H1 (cell line): ENCODE measurements around the gene NFIA. TPM values are rescaled to one million over a fixed set of nuclear protein-coding genes. Genes with fewer than 3 reads are reported as not detected.
A peak's percentile ranks its signal among the peaks of the same experiment; 100 is the strongest.

Experiments used
- CTCF ChIA-PET: fragments of 300-600 bp; sonication (Branson Sonifier 250); formaldehyde crosslinking; loops from one replicate; lab custom pipeline; 2021; ENCODE audit not compliant: partially characterized antibody; lab: Charles Lee
- POLR2A ChIA-PET: fragments of 300-600 bp; sonication (Branson Sonifier 250); formaldehyde crosslinking; loops from one replicate; lab custom pipeline; 2021; ENCODE audit warnings: inconsistent platforms; ENCODE audit not compliant: partially characterized antibody; lab: Charles Lee
- DNase-seq, 2 experiments: peaks; one replicate each; pipeline versions ENCODE4 v3.0.0 to v3.0.0-alpha.2; 2010 to 2022; ENCODE audit warnings: low spot score in 2 of 2, low read depth in 1 of 2, mixed read lengths in 1 of 2
- FAIRE-seq: peaks from 2 replicates; lab custom pipeline; 2011; peaks lifted over from hg19 to GRCh38; lab: Jason Lieb, UNC
- H2AFZ ChIP-seq: 2 replicates; pipeline ENCODE4 v1.8.1; 2012; ENCODE audit warnings: low read length, inconsistent platforms
- H2AK5ac ChIP-seq: 2 replicates; pipeline ENCODE4 v1.6.1; 2013; ENCODE audit warnings: low read depth, low read length
- H2BK120ac ChIP-seq: replicated peaks from 2 replicates; pipeline ENCODE3; 2013; ENCODE audit warnings: low read depth, low read length, inconsistent platforms
- H2BK12ac ChIP-seq: 2 replicates; pipeline ENCODE4 v1.6.1; 2013; ENCODE audit warnings: low read depth, low read length
- H2BK15ac ChIP-seq: 2 replicates; pipeline ENCODE4 v1.6.1; 2013; ENCODE audit warnings: low read length
- H2BK20ac ChIP-seq: 2 replicates; pipeline ENCODE4 v1.6.1; 2013; ENCODE audit warnings: low read length
- H2BK5ac ChIP-seq: 2 replicates; pipeline ENCODE4 v1.6.1; 2013; ENCODE audit warnings: low read depth, low read length
- H3K14ac ChIP-seq: 2 replicates; pipeline ENCODE4 v1.6.1; 2013; ENCODE audit warnings: inconsistent platforms; ENCODE audit not compliant: insufficient read length
- H3K18ac ChIP-seq: 2 replicates; pipeline ENCODE4 v1.6.1; 2013; ENCODE audit warnings: low read length; ENCODE audit errors: extremely low read depth
- H3K23ac ChIP-seq: 2 replicates; pipeline ENCODE4 v1.6.1; 2013; ENCODE audit warnings: inconsistent platforms; ENCODE audit not compliant: insufficient read length
- H3K23me2 ChIP-seq: 2 replicates; pipeline ENCODE4 v1.6.1; 2013; ENCODE audit warnings: low read depth, low read length
- H3K27ac ChIP-seq: 2 replicates; pipeline ENCODE4 v1.6.1; 2011; ENCODE audit warnings: low read depth, low read length, inconsistent platforms
- H3K27me3 ChIP-seq, 4 experiments: replicated peaks in 1 of 4; 1 replicate in 1 of 4; 2 replicates in 3 of 4; pipeline versions ENCODE4 v1.6.1 to v1.8.1; 2011 to 2013; ENCODE audit warnings: low read length in 3 of 4, mild to moderate bottlenecking in 3 of 4, inconsistent platforms in 2 of 4, mixed read lengths in 2 of 4, moderate library complexity in 1 of 4; ENCODE audit not compliant: control insufficient read depth in 3 of 4, insufficient read depth in 3 of 4; ENCODE audit errors: extremely low read depth in 1 of 4
- H3K36me3 ChIP-seq, 4 experiments: 2 replicates each; pipeline versions ENCODE4 v1.6.1 to v1.8.1; 2011 to 2013; ENCODE audit warnings: mild to moderate bottlenecking in 4 of 4, low read length in 3 of 4, moderate library complexity in 2 of 4, control low read depth in 1 of 4, inconsistent platforms in 1 of 4; ENCODE audit not compliant: insufficient read depth in 4 of 4, control insufficient read depth in 2 of 4
- H3K4ac ChIP-seq: replicated peaks from 2 replicates; pipeline ENCODE3; 2013; ENCODE audit warnings: low read length, low read depth, mixed read lengths, inconsistent platforms; ENCODE audit not compliant: insufficient read length
- H3K4me1 ChIP-seq, 4 experiments: replicated peaks in 1 of 4; 1 replicate in 1 of 4; 2 replicates in 3 of 4; pipeline versions ENCODE4 v1.6.1 to v1.8.1; 2011 to 2013; ENCODE audit warnings: low read length in 3 of 4, inconsistent platforms in 2 of 4, mixed read lengths in 1 of 4; ENCODE audit not compliant: insufficient read depth in 4 of 4, control insufficient read depth in 3 of 4
- H3K4me2 ChIP-seq, 2 experiments: 2 replicates each; pipeline versions ENCODE4 v1.6.1 to v1.8.1; 2011 to 2013; ENCODE audit warnings: low read depth in 2 of 2, low read length in 2 of 2, control low read depth in 1 of 2, inconsistent platforms in 1 of 2, mild to moderate bottlenecking in 1 of 2; ENCODE audit not compliant: insufficient read depth in 1 of 2
- H3K4me3 ChIP-seq, 4 experiments: fragments of 200-600, 300-600 bp in 1 of 4; sonication (generic), shearing (Covaris generic), sonication (Bioruptor Twin) in 1 of 4; 2 replicates each; pipeline versions ENCODE4 v1.5.1 to v1.8.1; 2011 to 2016; ENCODE audit warnings: low read length in 4 of 4, low read depth in 3 of 4, control low read depth in 2 of 4, inconsistent platforms in 2 of 4, mild to moderate bottlenecking in 2 of 4, mixed read lengths in 1 of 4, moderate library complexity in 1 of 4; ENCODE audit not compliant: insufficient read depth in 2 of 4; ENCODE audit errors: extremely low read depth in 1 of 4
- H3K56ac ChIP-seq: replicated peaks from 2 replicates; pipeline ENCODE3; 2013; ENCODE audit warnings: low read depth, mild to moderate bottlenecking, mixed read lengths, low read length, inconsistent platforms; ENCODE audit not compliant: insufficient read length
- H3K79me1 ChIP-seq: 2 replicates; pipeline ENCODE4 v1.6.1; 2013; ENCODE audit warnings: low read depth, low read length, control low read depth
- H3K79me2 ChIP-seq, 2 experiments: 2 replicates each; pipeline versions ENCODE4 v1.6.1 to v1.8.1; 2012 to 2013; ENCODE audit warnings: low read length in 2 of 2, mild to moderate bottlenecking in 2 of 2, inconsistent platforms in 1 of 2; ENCODE audit not compliant: insufficient read depth in 2 of 2, control insufficient read depth in 1 of 2
- H3K9ac ChIP-seq, 4 experiments: replicated peaks in 1 of 4; 1 replicate in 1 of 4; 2 replicates in 3 of 4; pipeline versions ENCODE4 v1.6.1 to v1.8.1; 2011 to 2013; ENCODE audit warnings: low read depth in 3 of 4, low read length in 3 of 4, control low read depth in 2 of 4, mild to moderate bottlenecking in 2 of 4, moderate library complexity in 2 of 4, inconsistent platforms in 1 of 4; ENCODE audit errors: extremely low read depth in 1 of 4
- H3K9me3 ChIP-seq, 2 experiments: 2 replicates each; pipeline versions ENCODE4 v1.6.1 to v1.8.1; 2012 to 2013; ENCODE audit warnings: mild to moderate bottlenecking in 2 of 2, moderate library complexity in 2 of 2, control low read depth in 1 of 2, inconsistent platforms in 1 of 2, low read depth in 1 of 2, low read length in 1 of 2, mixed read lengths in 1 of 2; ENCODE audit not compliant: insufficient read depth in 2 of 2
- H4K20me1 ChIP-seq, 2 experiments: replicated peaks in 1 of 2; 2 replicates each; pipeline versions ENCODE3 to v1.8.1; 2011 to 2013; ENCODE audit warnings: inconsistent platforms in 2 of 2, low read length in 2 of 2, mild to moderate bottlenecking in 1 of 2; ENCODE audit not compliant: insufficient read depth in 2 of 2, control insufficient read depth in 1 of 2
- H4K5ac ChIP-seq: 2 replicates; pipeline ENCODE4 v1.6.1; 2013; ENCODE audit warnings: low read length, low read depth, mixed read lengths, inconsistent platforms; ENCODE audit not compliant: insufficient read length
- H4K8ac ChIP-seq: 2 replicates; pipeline ENCODE4 v1.8.0; 2013; ENCODE audit warnings: mild to moderate bottlenecking, moderate library complexity, low read length, inconsistent platforms; ENCODE audit not compliant: insufficient read depth; ENCODE audit errors: extremely low read depth
- H4K91ac ChIP-seq: replicated peaks from 2 replicates; pipeline ENCODE3; 2013; ENCODE audit warnings: low read length, mixed read lengths, inconsistent platforms; ENCODE audit not compliant: insufficient read length
- CHD1 ChIP-seq: IDR thresholded peaks from 2 replicates; pipeline ENCODE4 v1.6.1; 2012; ENCODE audit warnings: low read depth, low read length, improper control_type of control experiment
- EGR1 ChIP-seq: IDR thresholded peaks from 2 replicates; pipeline ENCODE4 v1.6.1; 2011; ENCODE audit warnings: low read depth, low read length, borderline replicate concordance
- YY1 ChIP-seq: IDR thresholded peaks from 2 replicates; pipeline ENCODE4 v1.6.1; 2011; ENCODE audit warnings: low read depth, mild to moderate bottlenecking, low read length
- WGBS, 2 experiments: shearing (Covaris generic) in 1 of 2; methylation state at CpG; one replicate each; pipeline versions ENCODE4 v1.1.6 to v1.1.7; 2013 to 2015; ENCODE audit warnings: low lambda C conversion rate in 2 of 2, mixed read lengths in 2 of 2, inconsistent platforms in 1 of 2, low coverage in 1 of 2, missing lambda C conversion rate in 1 of 2; ENCODE audit not compliant: insufficient replicate concordance in 2 of 2, insufficient coverage in 1 of 2, insufficient read length in 1 of 2; ENCODE audit errors: extremely low coverage in 1 of 2, missing lambda C conversion rate in 1 of 2; 5-methylcytosine and 5-hydroxymethylcytosine counted together
- polyA plus RNA-seq, 7 experiments: library from polyadenylated mRNA; depleted of rRNA in 3 of 7; stranded (reverse) in 5 of 7; unstranded in 2 of 7; fragments of >200 nt in 5 of 7; fragments of 200-250 nt in 2 of 7; gene quantifications; 1 replicate in 5 of 7; 2 replicates in 1 of 7; 4 replicates in 1 of 7; pipeline versions ENCODE4 v1.2.1 to v1.2.3, GENCODE V29; 2011 to 2013; ENCODE audit warnings: missing spikeins in 2 of 7, mixed read lengths in 2 of 7
- total RNA-seq: library from RNA; stranded (reverse); fragmentation: NEBNext Ultra II Directional; extraction: Animal tissue kit (Norgen Biotek cat#: 25700); gene quantifications from 2 replicates; pipeline ENCODE4 v1.2.1, GENCODE V29; 2021

Gene NFIA
- total and polyA plus RNA-seq, 2 of the 8 experiments (the other 6 are each of a cell fraction or from before 2014, with no cell fraction given) = 1.8 to 2.3 TPM

- Histone ChIP-seq H2BK20ac (no peak overlapping the region), H3K79me2 (no peaks in the 10 kb centered on the region), H3K4me2 (no peak overlapping the region), H2BK12ac (no peak overlapping the region), H4K91ac (no peak overlapping the region), H4K5ac (no peak overlapping the region), H2BK5ac (no peak overlapping the region), H3K27ac (no peak overlapping the region), H2AK5ac (no peak overlapping the region), H4K8ac (no peak overlapping the region), H2BK120ac (no peak overlapping the region), H3K4me3 (no peak overlapping the region), H3K79me1 (no peaks in the 10 kb centered on the region), H3K23ac (no peak overlapping the region), H4K20me1 (no peaks in the 10 kb centered on the region), H3K18ac (no peak overlapping the region), H2AFZ (no peak overlapping the region), H3K23me2 (no peaks in the 10 kb centered on the region), H3K4me1 (peaks cover 0 to 4% (median 0%) of the 10 kb centered on the region in 4 experiments; a peak in 2 of 7 replicates), H3K4ac (no peak overlapping the region), H3K27me3 (no peaks in the 10 kb centered on the region), H3K9ac (no peak overlapping the region), H3K36me3 (no peaks in the 10 kb centered on the region), H3K56ac (no peak overlapping the region), H3K14ac (no peak overlapping the region), H3K9me3 (no peaks in the 10 kb centered on the region), H2BK15ac (0 out of 2 replicates have a peak overlapping the region, but pooled peaks have one; percentile 36)
- DNase-seq = no peak
- CTCF ChIA-PET = interaction anchor here (1.3 to 1.4 kb wide), 2 partner anchors 12 to 27 kb away, joined by 3 to 4 read pairs; no protein-coding TSS in a partner anchor
- WGBS, 2 experiments = 81% methylated on average over 9 of the region's 9 CpGs; no CpG with 5 or more reads in 1 of the 2 experiments
- no peak for TF ChIP-seq CHD1
- no peak for TF ChIP-seq EGR1
- no peak for TF ChIP-seq YY1
- POLR2A ChIA-PET = no interaction called here
- FAIRE-seq = no peak
Measured at GRCh38 chr1:61259379-61260148, 177.2 kb downstream of the NFIA start.
